Hematopoietic multipotent progenitor cell treated with erythropoietin and hydrocortisone succinate and interleukin-3 and kit ligand, for 15 days (in vitro differentiated cells): ENCODE results near the gene ZNF419.

ENCODE experiments used
- DNase-seq: peaks from one replicate; pipeline ENCODE4 v3.0.0-alpha.2; 2015; ENCODE audit warnings: low spot score

Gene ZNF419

DNA sequence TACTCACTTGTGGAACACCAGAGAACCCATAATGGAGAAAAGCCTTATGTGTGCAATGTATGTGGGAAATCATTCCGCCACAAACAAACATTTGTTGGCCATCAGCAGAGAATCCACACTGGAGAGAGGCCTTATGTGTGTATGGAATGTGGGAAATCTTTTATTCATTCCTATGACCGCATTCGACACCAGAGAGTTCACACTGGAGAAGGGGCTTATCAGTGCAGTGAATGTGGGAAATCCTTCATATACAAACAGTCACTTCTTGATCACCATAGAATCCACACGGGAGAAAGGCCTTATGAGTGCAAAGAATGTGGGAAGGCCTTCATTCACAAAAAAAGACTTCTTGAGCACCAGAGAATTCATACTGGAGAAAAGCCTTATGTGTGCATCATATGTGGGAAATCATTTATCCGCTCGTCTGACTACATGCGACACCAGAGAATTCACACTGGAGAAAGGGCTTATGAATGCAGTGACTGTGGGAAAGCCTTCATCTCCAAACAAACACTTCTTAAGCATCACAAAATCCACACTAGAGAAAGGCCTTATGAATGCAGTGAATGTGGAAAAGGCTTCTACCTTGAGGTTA, 50.5 kb downstream of the ZNF419 start:
- DNase-seq = no peak
